HG03354 (cell line): ENCODE measurements around the gene TFIP11.

Experiments
- ATAC-seq: cut with Tn5 transposase; IDR thresholded peaks from one replicate; pipeline ENCODE4 v1.9.1; 2021; ENCODE audit warnings: mild to moderate bottlenecking; ENCODE audit not compliant: unreplicated experiment, poor library complexity, severe bottlenecking

TFIP11 gene

GRCh38 chr22:26457661-26458272 is 54.5 kb downstream of the TFIP11 start:
- no peak for ATAC-seq

GRCh38 chr22:26453812-26454500 is 58.3 kb downstream of the TFIP11 start:
- no peak for ATAC-seq

DNA sequence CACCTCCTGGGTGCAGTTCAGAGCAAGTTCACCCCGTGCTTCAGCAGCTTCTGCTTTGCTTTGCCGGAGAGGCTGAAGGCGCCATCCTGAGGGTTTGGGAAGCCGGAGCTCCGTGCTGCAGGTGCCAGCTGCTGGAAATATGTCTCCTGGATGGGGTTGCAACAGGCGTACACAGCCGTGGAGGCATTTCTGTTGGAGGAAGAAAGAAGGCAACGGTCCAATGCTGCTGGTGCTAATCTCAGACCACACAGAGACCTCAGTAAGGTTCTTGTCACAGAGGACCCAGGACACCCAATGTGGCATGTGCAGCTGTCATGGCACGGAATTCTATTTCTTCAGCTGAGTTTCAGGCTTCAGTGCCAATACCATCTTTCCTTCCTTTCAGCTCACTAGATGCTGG is 59.1 kb downstream of the TFIP11 start:
- no peak for ATAC-seq

DNA sequence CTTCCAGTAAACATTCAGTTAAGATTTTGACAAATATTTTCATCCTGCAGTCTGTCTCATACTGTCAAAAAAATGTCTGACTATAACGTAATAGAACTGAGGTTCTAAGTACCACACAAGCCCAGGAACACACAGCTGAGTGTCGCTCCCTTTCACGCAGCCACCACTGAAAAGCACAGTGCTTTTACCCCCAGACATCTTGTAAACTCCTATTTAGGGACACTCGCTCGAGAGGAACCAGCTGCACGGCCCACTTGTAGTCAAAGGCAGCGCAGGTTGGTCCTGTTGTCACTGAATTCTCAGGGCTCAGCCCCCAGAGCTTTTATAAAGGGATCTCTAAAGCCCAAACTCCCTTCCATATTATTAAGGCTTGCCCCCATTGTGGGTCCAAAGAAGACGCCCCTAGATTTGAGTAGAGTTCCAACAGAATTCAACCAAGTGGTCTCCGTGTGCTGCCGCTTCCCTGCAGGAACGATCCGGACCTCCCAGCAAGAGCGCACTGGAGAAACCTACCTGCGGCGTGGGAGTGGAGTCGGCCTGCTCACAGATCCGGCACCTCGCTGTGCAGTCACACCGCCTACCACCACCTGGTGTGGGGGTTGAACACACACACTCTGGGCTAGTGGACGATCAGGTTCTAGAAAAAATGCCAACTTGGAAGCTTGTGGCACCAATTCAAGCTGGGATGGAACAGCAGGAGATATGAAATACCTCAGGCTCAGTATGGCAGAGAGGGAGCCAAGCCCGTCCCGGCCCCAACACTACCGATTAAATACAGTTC is 59.8 kb downstream of the TFIP11 start:
- no peak for ATAC-seq

DNA sequence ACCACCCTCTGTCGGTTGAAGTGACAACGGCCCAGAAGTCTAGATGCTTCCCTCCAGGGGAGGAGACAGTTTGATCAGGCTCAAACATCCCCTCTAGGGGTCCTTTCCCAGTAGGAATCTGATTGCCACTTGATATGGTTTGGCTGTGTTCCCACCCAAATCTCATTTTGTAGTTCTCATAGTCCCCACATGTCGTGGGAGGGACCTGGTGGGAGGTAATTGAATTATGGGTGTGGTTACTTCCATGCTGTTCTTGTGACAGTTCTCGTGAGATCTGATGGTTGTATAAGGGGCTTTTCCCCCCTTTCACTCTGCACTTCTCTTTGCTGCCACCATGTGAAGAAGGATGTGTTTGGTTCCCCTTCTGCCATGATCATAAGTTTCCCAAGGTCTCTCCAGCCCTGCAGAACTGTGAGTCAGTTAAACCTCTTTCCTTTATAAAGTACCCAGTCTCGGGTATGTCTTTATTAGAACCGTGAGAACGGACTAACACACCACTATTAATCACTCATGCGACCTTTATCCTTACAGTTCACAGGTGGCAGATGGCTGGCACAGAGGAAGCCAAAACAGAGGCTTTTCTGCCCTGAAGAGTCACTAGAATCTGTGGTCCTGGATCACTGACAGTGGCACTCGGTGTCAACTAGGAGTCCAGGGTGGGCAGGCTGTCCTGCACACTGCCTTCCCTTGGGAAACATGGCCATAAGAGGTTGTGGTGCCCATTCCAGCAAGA is 61.7 kb downstream of the TFIP11 start:
- no peak for ATAC-seq

DNA sequence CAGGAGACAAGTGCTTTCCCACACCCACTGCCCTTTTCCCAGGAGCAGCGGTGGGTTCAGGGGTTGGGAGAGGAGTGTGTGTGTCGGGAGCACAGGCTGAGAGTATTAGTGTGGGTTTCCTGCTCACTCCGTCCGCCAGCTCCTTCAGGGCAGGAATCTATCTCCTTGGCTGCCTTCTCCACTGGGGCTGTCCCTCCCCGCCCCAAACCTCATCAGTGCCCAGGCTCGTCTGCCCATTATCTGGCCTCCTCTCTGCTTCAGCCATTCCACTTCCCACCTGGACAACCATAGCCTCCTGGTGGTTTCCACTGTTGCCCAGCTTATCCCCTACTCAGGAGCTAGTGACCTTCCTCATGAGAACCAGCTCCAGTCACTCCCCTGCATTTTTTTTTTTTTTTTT is 63.3 kb downstream of the TFIP11 start:
- ATAC-seq, result no peak

DNA sequence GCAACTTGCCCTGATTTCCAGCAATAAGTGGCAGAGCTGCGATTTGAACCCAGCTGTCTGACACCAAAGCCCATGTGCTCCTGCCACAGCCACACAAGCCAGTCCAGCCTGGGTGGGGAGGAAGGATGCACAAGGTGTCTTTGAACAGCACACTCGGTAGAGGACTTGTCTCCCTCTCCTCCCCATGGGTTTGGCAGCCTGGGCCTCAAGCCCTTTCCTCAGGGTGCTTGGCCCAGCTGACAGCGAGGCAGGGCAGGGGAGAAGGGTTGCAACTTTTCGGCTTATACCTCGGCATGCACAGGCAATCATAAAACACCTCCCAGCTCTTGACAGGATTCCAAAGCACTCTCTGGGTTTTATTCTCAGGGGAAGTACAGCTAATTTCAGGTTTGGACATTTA is 63.9 kb downstream of the TFIP11 start:
- ATAC-seq, result no peak

GRCh38 chr22:26447584-26448329 is 64.5 kb downstream of the TFIP11 start:
- no peak for ATAC-seq

- ATAC-seq, result no peak
Observed at GRCh38 chr22:26446808-26447515, 65.3 kb downstream of the TFIP11 start.

DNA sequence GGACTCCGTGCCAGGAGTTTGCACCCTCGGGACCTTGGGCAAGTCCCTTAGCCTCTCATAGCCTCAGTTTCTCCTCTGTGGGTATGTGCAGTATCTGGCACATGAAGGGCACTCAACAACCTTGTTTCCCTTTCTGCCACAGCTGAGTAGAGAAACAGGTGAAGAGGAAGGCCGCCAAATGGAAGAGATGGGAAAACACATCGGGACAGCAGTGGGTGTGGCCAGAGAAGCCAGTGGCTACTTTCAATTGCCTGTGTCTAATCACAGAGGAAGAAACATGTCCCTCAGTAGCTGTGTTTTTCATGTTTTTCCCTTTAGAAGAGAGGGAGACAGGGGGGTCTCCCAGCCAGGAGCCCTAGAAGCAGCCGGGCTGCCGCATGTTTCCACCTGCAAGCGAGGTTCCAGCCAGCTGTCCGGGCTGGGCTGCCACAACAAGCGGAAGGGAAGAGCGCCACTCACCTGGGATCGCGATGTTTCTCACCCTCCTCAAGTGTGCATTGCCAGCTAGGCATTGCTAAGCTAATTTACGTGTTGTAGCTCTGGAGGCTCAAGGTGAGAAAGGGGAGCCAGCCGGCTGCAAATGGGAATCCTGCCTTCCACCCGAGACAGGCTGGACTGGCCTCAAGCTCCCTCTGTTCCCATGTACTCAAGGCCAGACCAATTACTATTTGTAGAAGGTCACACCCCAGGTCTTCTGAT is 66.5 kb downstream of the TFIP11 start:
- ATAC-seq, result no peak

DNA sequence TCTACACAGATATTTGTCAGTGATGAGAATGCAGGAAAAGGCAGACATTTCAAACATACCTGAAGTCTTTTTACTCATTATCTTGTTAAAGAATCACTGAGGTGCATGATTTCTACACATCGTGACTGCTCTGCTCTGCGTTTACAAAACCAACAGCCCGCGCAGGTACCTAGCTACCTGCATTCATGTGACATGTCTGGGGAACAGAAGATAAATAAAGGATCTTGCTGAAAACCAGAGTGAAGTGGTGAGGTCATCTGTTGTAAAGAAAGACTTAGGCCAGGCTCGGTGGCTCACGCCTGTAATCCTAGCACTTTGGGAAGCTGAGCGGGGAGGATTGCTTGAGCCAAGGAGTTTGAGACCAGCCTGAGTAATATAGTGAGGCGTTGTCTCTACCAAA is 67.5 kb downstream of the TFIP11 start:
- no peak for ATAC-seq

GRCh38 chr22:26443901-26444690 is 68.2 kb downstream of the TFIP11 start:
- ATAC-seq, result no peak

DNA sequence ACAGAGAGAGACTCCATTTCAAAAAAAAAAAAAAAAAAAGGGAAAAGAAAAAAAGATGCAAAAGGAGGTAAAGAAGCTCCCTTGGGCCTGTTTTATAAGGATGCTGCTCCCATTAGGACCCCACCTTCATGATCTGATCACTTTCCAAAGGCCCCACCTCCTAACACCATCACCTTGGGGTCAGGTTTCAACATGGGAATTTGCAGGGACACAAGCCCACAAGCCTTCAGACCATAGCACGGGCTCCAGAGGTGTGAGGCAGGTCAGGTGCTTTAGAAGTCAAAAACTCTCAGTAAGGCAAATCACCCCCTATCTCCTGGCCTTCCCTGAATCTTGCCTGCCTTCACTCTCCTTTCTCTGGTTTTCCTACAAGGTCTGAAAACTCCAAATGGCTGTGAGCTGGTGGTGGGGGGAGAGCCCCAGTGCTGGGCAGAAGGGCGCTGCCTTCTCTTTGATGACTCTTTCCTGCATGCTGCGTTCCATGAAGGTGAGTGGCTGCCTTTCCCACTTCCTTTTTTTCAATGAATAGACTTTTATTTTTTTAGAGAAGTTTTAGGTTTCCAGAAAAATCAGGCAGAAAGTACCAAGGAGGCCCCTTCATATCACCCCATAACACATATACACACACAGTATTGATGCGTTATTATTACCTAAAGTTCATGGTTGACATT is 70.1 kb downstream of the TFIP11 start:
- ATAC-seq, result no peak
